Progenitor cell of endocrine pancreas (in vitro differentiated cells): ENCODE data around the gene SMIM21. TPM values are rescaled to one million over a fixed set of nuclear protein-coding genes. Genes with fewer than 3 reads are reported as not detected.

Source experiments
- DNase-seq: peaks from one replicate; pipeline ENCODE4 v3.0.0; 2021; ENCODE audit warnings: low spot score; ENCODE audit not compliant: unreplicated experiment
- H3K27ac Mint-ChIP-seq: 2 replicates; pipeline ENCODE4 v1.8.0; 2021; ENCODE audit warnings: mild to moderate bottlenecking, moderate library complexity, mixed read lengths
- H3K27me3 Mint-ChIP-seq: 2 replicates; pipeline ENCODE4 v1.8.0; 2021; ENCODE audit warnings: mixed read lengths
- H3K36me3 Mint-ChIP-seq: 2 replicates; pipeline ENCODE4 v1.8.0; 2022; ENCODE audit warnings: mixed read lengths; ENCODE audit not compliant: insufficient read depth
- H3K4me1 Mint-ChIP-seq: 2 replicates; pipeline ENCODE4 v1.8.0; 2021; ENCODE audit warnings: low read depth, mixed read lengths
- H3K4me3 Mint-ChIP-seq: 2 replicates; pipeline ENCODE4 v1.8.0; 2021; ENCODE audit warnings: low read depth, mild to moderate bottlenecking, moderate library complexity, mixed read lengths
- H3K9me3 Mint-ChIP-seq: 2 replicates; pipeline ENCODE4 v1.8.0; 2021; ENCODE audit warnings: low read depth, mixed read lengths
- CTCF ChIP-seq: fragments of 200-600 bp; sonication (generic); IDR thresholded peaks from one replicate; pipeline ENCODE4 v1.5.0; 2021; ENCODE audit warnings: antibody characterized with exemption, mild to moderate bottlenecking; ENCODE audit not compliant: unreplicated experiment
- total RNA-seq: library from RNA; stranded (reverse); gene quantifications from 2 replicates; pipeline ENCODE4 v1.2.1, GENCODE V29; 2021

Gene SMIM21
- total RNA-seq, 1 donor from 2014 or later: not detected

- Mint-ChIP-seq H3K4me3 (no peak overlapping the region), H3K36me3 (no peaks in the 10 kb centered on the region), H3K9me3 (no peaks in the 10 kb centered on the region), H3K27me3 (peaks cover 5% of the 10 kb centered on the region), H3K27ac (no peak overlapping the region), H3K4me1 (peaks cover 1% of the 10 kb centered on the region)
- DNase-seq: no peak
- no peak for TF ChIP-seq CTCF
Observed at GRCh38 chr18:75362435-75362834, 65.1 kb downstream of the SMIM21 start.

GRCh38 chr18:75360941-75361340, 66.6 kb downstream of the SMIM21 start:
- H3K36me3 Mint-ChIP-seq: no peaks in the 10 kb centered on the region
- no peak for TF ChIP-seq CTCF
- H3K27ac Mint-ChIP-seq: no peak overlapping the region
- H3K9me3 Mint-ChIP-seq: peaks cover 5% of the 10 kb centered on the region
- peaks cover 5% of the 10 kb centered on the region for H3K27me3 Mint-ChIP-seq
- H3K4me3 Mint-ChIP-seq: no peak overlapping the region
- H3K4me1 Mint-ChIP-seq: peaks cover 1% of the 10 kb centered on the region
- DNase-seq: no peak

- peaks cover 1% of the 10 kb centered on the region for H3K4me1 Mint-ChIP-seq
- H3K27me3 Mint-ChIP-seq: peaks cover 5% of the 10 kb centered on the region
- peaks cover 5% of the 10 kb centered on the region for H3K9me3 Mint-ChIP-seq
- no peak overlapping the region for H3K4me3 Mint-ChIP-seq
- no peak for TF ChIP-seq CTCF
- H3K27ac Mint-ChIP-seq: no peak overlapping the region
- H3K36me3 Mint-ChIP-seq: no peaks in the 10 kb centered on the region
- DNase-seq: no peak
Observed at GRCh38 chr18:75360215-75360614, 67.3 kb downstream of the SMIM21 start.

Other genes with a start within 250 kb of the SMIM21 start
- 35.2 and 36.8 TPM in 2 replicates for gene PTGR3, start 218.6 kb downstream of the SMIM21 start, total RNA-seq
- 16.9 and 17.1 TPM in 2 replicates for gene TSHZ1, start 216.9 kb downstream of the SMIM21 start, total RNA-seq